GM10266 (cell line): ENCODE measurements around the gene B4GALT1.

Source experiments
- DNase-seq: peaks from one replicate; pipeline ENCODE4 v3.0.0; 2012; ENCODE audit errors: extremely low spot score
- CTCF ChIP-seq: IDR thresholded peaks from 2 replicates; pipeline ENCODE4 v1.5.1; 2012; ENCODE audit warnings: mild to moderate bottlenecking, low read depth; ENCODE audit not compliant: control insufficient read depth, insufficient read depth; ENCODE audit errors: missing control alignments

B4GALT1 gene

DNA sequence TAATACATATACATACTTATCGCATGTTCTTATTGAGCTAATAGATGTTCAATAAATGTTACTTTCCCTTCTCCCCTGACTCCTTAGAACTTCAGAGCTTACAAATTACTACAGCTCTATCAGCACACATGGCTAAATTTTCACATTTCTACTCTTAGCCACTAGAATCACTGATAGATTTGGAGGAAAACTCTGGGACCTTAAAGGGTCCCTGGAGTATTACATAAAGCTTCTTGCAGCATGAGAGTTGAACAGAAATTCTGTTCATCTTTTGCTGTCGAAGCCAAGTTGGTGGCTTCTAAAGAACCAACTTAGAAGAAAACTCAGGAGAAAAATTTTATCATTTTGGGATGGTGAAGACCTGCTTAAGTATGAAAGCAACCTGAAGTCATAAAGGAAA is 15.5 kb downstream of the B4GALT1 start:
- TF ChIP-seq CTCF = no peak
- no peak for DNase-seq

DNA sequence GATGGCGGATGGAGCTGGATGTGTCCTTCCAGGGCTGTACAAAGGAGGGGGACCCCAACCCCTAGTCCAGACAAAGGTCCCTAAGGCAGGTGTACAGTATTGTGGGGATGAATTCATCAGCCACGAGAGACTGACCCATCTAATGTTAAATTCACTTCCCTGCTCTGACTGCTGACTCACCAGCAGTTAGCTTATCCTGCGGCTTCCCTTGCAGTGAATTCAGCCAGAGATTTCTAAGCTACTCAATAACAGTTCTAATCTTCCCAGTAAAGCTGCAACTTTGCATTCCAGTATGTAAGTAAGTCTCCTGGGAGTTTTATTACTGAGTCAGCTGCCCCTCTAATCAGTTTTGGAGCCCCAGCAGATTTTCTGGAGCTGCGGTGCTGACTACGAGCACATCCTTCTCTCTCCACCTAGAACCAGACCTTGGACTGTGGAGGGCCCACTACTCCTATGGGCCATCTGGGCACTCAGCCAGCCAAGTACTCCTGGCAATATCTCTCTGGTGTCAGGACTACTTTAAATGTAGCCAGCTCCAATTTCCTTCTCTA is 16.1 kb downstream of the B4GALT1 start:
- no peak for DNase-seq
- TF ChIP-seq CTCF = no peak

DNA sequence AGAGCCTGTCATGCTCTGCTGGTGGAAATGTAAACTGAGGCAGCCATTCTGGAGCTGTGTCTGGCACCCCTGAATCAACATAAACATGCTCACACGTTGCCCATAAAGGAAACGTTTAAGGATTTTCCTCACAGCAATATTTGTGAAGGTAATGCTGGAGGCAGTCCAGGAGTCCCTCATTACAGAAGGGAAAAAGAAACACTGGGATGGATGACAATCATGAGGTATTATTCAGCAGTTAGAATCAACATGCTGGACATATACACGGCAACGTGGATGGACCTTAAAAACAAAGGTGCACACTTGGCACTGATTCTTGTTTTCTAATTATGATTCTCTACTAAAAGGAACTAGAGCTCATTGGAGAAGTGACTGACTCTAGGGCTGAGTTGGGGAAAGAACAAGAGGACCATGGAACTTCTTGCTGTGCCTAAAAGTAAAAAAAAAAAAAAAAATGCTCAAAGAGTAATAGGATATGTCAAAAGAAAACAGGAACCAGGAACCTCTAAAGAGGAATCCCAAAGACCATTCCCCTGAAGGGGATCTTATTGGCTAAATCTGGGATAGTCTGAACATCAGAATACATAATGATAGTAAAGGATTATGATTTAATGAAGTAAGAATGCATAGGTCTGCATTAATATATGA is 18.6 kb downstream of the B4GALT1 start:
- DNase-seq = no peak
- TF ChIP-seq CTCF = no peak

DNA sequence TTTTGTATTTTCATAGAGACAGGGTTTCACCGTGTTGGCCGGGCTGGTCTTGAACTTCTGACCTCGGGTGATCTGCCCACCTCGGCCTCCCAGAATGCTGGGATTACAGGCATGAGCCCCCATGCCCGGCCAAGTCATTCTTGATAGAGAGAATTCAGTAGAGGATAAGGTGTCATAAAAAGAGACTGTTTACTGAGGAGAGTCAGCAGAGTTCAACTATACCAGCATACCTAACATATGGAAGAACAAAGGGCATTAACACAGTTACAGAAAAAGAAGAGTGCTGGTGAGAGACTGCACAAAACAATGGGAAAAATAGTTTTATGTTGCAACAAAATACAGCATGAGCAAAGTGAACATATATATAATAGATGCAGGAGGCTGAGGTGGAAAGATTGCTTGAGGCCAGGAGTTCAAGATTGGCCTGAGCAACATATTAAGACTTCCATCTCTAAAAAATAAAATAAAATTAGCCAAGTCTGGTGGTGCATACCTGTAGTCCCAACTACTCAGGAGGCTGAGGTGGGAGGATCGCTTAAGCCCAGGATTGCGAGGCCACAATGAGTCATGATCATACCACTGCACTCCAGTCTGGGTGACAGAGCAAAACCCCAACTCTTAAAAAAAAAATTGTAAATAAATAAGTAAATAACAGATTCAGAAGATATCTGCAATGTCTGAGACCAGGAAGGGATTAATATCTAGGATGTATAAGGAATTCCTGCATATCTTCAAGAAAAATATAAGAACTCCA is 19.5 kb downstream of the B4GALT1 start:
- no peak for TF ChIP-seq CTCF
- DNase-seq = no peak

DNA sequence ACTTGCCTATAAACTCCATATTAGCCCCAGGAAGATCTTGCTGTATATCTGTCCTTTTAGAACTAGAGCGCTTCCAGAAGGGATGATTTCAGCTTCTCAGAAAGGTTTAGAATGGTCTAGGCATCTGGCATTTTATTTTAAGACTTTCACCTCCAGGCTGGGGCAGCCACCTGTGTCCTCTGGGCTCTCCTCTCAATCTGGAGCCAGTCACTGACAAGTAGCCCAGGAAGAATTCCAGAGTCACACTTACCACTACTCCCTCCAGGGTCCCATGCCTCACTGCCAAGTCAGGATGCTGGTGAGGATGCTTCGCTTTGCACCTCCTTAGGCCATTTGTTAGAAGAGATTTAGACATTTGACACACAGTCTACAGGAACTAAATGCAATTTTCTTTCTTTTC is 20.8 kb downstream of the B4GALT1 start:
- no peak for DNase-seq
- no peak for TF ChIP-seq CTCF

- no peak for TF ChIP-seq CTCF
Measured at GRCh38 chr9:33144551-33144950, 22.6 kb downstream of the B4GALT1 start.

DNA sequence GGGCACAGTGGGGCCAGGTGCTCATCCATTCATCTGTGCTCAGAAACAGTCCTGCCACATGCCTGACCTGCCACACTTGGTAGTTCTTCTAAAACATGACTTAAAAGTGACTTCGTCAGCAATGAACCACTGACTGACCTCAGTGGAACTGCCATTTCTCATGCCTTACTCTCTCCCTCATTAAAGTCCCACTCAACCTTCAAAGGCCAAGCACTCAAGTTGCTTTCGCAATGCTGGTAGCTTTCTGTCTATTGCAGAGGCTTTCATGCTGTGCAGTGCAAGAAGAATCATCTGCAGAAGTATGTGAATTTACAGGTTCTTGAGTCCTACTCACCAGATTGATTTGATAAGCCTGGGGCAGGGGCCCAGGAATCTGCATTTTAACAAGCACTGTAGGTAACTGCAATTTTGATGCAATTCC is 23.9 kb downstream of the B4GALT1 start:
- DNase-seq = no peak
- no peak for TF ChIP-seq CTCF

More at GRCh38 chr9:33144551-33144950, 22.6 kb downstream of the B4GALT1 start:
- no peak for DNase-seq
